ENCODE measurements around the gene ADD1.

Gene ADD1

DNA sequence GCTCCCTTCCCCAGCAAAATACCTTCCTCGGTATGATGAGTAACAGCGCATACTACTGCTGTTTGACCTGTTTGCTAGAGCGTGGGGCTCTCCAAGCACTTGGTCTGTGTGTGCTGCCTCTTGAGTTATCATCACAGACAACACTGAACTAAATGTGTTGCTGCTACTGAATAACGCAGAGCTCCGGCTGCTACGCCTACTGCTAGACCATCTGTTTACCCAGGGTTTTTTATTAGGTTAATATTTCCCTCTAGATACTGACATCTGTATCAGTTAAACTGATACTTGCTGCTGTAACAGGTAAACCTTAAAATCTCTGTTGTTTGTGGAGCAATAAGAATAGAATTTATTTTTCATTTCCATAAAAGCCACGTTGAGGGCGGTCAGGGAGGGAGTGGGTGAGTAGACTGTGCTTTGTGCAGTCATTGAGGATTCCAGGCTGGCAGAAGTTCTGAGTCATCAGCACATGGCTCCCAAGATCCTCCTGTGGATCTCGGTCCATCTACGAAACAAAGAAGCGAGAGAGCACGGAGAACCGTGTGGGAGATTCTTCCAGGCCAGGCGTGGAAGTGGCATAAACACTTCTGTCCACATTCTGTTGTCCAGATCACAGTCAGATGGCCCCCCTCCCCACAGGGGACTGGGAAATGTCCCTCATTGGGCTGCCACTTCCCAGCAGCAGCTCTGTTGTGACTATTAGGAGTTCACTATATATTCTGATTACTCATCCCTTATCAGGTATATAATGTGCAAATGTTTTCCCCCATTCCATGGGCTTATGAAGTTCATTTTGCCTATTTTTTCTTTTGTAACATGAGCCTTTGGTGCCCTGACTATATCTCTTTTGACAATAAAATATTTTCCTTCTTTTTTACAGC lies 133.8 kb downstream of the ADD1 start:
- Histone ChIP-seq H3K9ac (ENCODE audit: low read length) (no peak overlapping the region), H3K27ac (ENCODE audit: low read depth, low read length) (no peak overlapping the region), H3K4me3 (ENCODE audit: low read length) (no peak overlapping the region), H3K27me3 (ENCODE audit: control insufficient read depth, insufficient read depth, low read length) (no peaks in the 10 kb centered on the region), H3K36me3 (ENCODE audit: control insufficient read depth, insufficient read depth, low read length) (no peaks in the 10 kb centered on the region), H3K4me1 (ENCODE audit: control insufficient read depth, insufficient read depth, low read length) (no peaks in the 10 kb centered on the region)
